WERI-Rb-1 (cell line): ENCODE measurements around the gene SLC35F4.

Experiments
- DNase-seq: peaks from one replicate; pipeline ENCODE4 v3.0.0-alpha.2; 2020
- H3K27ac ChIP-seq: fragments of 250-450 bp; sonication (Bioruptor Pico); 2 replicates; pipeline ENCODE4 v1.5.1; 2020; ENCODE audit warnings: mild to moderate bottlenecking, moderate library complexity
- H3K27me3 ChIP-seq: fragments of 250-450 bp; sonication (Bioruptor Pico); 2 replicates; pipeline ENCODE4 v1.5.1; 2021; ENCODE audit warnings: mild to moderate bottlenecking, low read depth, moderate library complexity; ENCODE audit not compliant: insufficient read depth, severe bottlenecking
- H3K36me3 ChIP-seq: fragments of 250-450 bp; sonication (Bioruptor Pico); 2 replicates; pipeline ENCODE4 v1.5.1; 2020; ENCODE audit warnings: mild to moderate bottlenecking, moderate library complexity
- H3K4me3 ChIP-seq: 2 replicates; pipeline ENCODE4 v1.5.1; 2011; ENCODE audit warnings: low read depth, mild to moderate bottlenecking, control low read depth, low read length
- H3K9me3 ChIP-seq: fragments of 250-450 bp; sonication (Bioruptor Pico); 2 replicates; pipeline ENCODE4 v1.5.1; 2021; ENCODE audit warnings: mild to moderate bottlenecking, moderate library complexity; ENCODE audit not compliant: severe bottlenecking
- TF ChIP-seq, protein P1 (sequence below): IDR thresholded peaks from 2 replicates; pipeline ENCODE4 v1.5.1; 2011; ENCODE audit warnings: low read depth, mild to moderate bottlenecking, control low read depth, inconsistent platforms, low read length

The SLC35F4 gene

DNA sequence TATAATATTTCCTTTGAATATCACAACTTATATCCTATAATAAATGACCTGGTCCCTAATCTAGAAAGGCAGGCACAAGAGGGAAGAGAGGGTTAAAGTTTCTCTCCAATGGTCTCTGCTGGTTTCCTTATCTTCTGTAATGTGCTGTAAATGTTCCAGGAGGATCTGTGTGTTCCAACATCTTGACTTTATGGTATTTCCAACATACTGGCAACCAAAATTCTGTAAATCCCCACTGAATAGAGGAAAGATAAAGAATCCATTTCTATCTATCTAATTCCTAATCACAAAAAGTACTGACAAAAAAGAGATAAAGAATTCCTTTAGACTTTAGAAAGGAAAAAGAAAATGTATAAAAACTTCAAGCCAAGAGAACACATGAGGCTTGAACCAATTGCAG, 225.9 kb downstream of the SLC35F4 start:
- H3K27ac ChIP-seq = no peak overlapping the region
- TF ChIP-seq, protein P1, sequence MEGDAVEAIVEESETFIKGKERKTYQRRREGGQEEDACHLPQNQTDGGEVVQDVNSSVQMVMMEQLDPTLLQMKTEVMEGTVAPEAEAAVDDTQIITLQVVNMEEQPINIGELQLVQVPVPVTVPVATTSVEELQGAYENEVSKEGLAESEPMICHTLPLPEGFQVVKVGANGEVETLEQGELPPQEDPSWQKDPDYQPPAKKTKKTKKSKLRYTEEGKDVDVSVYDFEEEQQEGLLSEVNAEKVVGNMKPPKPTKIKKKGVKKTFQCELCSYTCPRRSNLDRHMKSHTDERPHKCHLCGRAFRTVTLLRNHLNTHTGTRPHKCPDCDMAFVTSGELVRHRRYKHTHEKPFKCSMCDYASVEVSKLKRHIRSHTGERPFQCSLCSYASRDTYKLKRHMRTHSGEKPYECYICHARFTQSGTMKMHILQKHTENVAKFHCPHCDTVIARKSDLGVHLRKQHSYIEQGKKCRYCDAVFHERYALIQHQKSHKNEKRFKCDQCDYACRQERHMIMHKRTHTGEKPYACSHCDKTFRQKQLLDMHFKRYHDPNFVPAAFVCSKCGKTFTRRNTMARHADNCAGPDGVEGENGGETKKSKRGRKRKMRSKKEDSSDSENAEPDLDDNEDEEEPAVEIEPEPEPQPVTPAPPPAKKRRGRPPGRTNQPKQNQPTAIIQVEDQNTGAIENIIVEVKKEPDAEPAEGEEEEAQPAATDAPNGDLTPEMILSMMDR = no peak
- no peaks in the 10 kb centered on the region for H3K9me3 ChIP-seq
- no peaks in the 10 kb centered on the region for H3K36me3 ChIP-seq
- DNase-seq = no peak
- H3K4me3 ChIP-seq = no peak overlapping the region
- peaks cover 2% of the 10 kb centered on the region for H3K27me3 ChIP-seq

- Histone ChIP-seq H3K4me3 (no peak overlapping the region), H3K36me3 (no peaks in the 10 kb centered on the region), H3K27ac (no peak overlapping the region), H3K27me3 (peaks cover 2% of the 10 kb centered on the region), H3K9me3 (no peaks in the 10 kb centered on the region)
- TF ChIP-seq, protein P1 = no peak
- no peak for DNase-seq
Measured at GRCh38 chr14:57637901-57638300, 228.0 kb downstream of the SLC35F4 start.

- H3K27me3 ChIP-seq = peaks cover 6% of the 10 kb centered on the region
- DNase-seq = no peak
- TF ChIP-seq, protein P1 = no peak
Measured at GRCh38 chr14:57634335-57634734, 231.6 kb downstream of the SLC35F4 start.

DNA sequence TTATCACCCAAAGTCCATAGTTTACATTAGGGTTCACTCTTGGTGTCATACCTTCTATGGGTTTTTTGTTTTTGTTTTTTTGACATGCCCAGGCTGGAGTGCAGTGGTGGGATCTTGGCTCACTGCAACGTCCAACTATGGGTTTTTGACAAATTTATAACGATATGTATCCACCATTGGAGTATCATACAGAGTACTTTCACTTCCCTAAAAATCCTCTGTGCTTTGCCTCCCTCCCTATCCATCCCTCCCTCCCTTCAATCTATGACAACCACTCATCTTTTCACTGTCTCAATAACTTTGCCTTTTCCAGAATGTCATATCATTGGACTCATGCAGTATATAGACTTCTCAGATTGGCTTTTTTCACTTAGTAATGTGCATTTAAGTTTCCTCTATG, 233.2 kb downstream of the SLC35F4 start:
- H3K4me3 ChIP-seq = no peak overlapping the region
- TF ChIP-seq, protein P1 = no peak
- peaks cover 6% of the 10 kb centered on the region for H3K27me3 ChIP-seq
- DNase-seq = no peak
- no peak overlapping the region for H3K27ac ChIP-seq
- no peaks in the 10 kb centered on the region for H3K36me3 ChIP-seq
- H3K9me3 ChIP-seq = no peaks in the 10 kb centered on the region

More at GRCh38 chr14:57634335-57634734, 231.6 kb downstream of the SLC35F4 start:
- Histone ChIP-seq H3K4me3 (no peak overlapping the region), H3K9me3 (no peaks in the 10 kb centered on the region), H3K27ac (no peak overlapping the region), H3K36me3 (no peaks in the 10 kb centered on the region)

DNA sequence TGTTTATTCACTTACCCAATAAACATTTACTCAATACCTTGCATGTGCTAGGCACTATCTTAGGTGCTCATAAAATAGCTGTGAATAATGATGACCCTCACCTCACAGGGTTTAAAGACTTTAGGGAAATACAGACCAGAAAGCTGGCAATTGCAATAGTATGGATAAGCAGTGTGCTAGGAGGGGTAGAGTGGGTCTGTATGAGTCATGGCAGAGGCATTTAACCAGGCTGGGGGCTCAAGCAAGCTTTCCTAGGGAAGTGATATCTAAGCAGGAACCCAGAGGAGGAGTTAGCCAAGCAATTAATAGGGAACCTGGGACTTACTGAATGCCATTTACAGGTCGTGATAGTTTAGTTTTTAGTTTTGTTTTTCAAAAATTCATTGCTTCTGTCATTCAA, 248.4 kb downstream of the SLC35F4 start:
- DNase-seq = no peak
- H3K36me3 ChIP-seq = no peaks in the 10 kb centered on the region
- H3K9me3 ChIP-seq = no peaks in the 10 kb centered on the region
- H3K4me3 ChIP-seq = no peak overlapping the region
- no peak overlapping the region for H3K27ac ChIP-seq
- TF ChIP-seq, protein P1 = no peak
- H3K27me3 ChIP-seq = peaks cover 5% of the 10 kb centered on the region

GRCh38 chr14:57612946-57613345, 252.9 kb downstream of the SLC35F4 start:
- no peaks in the 10 kb centered on the region for H3K36me3 ChIP-seq
- H3K27me3 ChIP-seq = peaks cover 5% of the 10 kb centered on the region
- TF ChIP-seq, protein P1 = no peak
- no peaks in the 10 kb centered on the region for H3K9me3 ChIP-seq
- H3K27ac ChIP-seq = no peak overlapping the region
- no peak overlapping the region for H3K4me3 ChIP-seq
- DNase-seq = no peak
